NCI-H128 (cell line): ENCODE measurements around the gene TBX6.
A peak's percentile ranks its signal among the peaks of the same experiment; 100 is the strongest.
"Not testable (repeated sequence)": the region's sequence is repeated elsewhere in the genome, so short reads cannot be mapped to it uniquely, and the experiment has no call there.

Experiments used
- DNase-seq: peaks from one replicate; lab custom pipeline; 2025; ENCODE audit not compliant: unreplicated experiment; lab: John Stamatoyannopoulos, UW

TBX6 gene

GRCh38 chr16:30066761-30067583 lies 24.8 kb downstream of the TBX6 start:
- no peak for DNase-seq

- no peak for DNase-seq
Measured at GRCh38 chr16:30065943-30066760, 25.6 kb downstream of the TBX6 start.

GRCh38 chr16:30065102-30065942 lies 26.4 kb downstream of the TBX6 start, which contains the start of gene ALDOA:
Gene ALDOA, plus strand, starts transcription at chr16:30065760. Its CDS starts 1,138 bp downstream, at chr16:30066898.
- peak; percentile 87 for DNase-seq

DNA sequence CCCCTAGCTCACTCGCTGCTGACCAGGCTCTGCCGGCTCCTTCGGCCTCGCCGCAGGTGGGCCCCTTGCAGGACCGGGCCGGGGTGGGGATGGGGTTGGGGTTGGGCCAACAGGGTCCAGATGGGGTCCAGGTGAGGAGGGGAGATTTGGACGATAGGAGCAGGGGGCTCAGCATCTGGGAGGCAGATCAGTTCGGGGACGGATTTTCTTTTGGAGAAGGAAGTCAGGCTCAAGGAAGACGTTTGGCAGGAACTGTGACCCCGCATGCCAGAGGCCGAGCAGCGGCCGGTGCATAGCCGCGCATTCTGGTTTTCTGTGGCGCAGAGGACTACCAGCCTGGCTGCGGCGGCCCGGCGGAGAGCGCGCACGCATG lies 27.0 kb downstream of the TBX6 start:
- DNase-seq, result no peak

- DNase-seq, result no peak
Measured at GRCh38 chr16:30063893-30064728, 27.6 kb downstream of the TBX6 start.

DNA sequence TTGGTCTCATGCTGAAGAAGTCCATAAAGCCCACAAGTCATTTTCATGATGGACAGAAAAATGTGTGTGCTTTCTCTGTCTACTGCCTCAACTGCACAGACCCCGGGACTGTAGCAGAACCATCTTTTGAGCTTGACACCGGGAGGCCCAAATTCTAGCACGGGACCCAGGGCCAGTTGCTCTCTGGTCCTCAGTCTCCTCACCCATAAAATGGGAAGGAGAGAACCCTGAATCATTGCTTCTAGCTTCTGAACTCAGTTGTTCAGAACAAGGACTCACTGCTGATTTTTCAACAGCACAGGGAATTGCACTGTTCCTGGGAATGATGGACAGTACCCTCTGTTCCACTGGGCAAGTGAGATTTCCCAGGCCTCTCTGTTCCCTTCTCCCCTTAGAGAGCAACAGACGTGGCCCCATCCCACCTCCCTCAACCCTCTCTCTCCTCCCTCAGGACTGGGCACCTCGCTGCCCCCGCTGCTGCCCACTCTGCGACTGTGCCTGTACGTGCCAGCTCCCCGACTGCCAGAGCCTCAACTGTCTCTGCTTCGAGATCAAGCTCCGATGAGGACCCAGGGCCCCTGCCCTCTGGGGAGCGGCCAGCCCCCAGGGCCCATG lies 28.3 kb downstream of the TBX6 start:
- no peak for DNase-seq

DNA sequence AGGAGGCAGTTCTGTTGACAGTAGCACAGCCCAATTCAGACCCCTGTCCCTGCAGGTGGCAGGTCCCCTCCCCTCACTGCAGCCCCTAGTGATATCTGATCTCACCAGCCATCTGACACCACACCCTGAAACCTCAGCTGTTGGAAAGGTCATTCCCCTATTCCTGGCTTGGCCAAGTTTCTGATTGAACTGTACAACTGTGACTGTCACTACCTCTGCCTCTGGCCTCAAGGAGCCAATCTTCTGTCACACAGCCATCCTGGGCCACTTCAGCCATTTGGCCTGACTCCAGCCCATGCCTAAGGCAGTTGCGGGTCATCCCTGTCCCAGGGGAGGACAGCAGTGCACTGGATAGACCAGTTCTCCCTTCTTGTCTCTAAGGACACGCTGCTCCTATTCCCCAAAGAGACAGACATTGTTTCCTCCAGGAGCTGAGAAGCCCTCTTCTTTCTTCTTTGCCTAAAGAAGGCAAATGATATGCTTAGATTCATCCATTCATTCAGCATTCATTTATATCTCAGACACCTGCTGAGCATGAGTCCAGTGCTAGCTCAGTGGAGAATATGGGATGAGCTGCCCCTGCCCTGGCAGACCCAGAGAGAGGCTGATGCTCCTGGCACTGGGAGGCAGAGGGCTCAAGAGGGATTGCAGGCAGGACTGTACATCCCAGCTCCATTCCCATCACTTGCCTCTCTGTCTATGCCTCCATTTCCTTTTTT lies 30.7 kb downstream of the TBX6 start:
- no peak for DNase-seq

DNA sequence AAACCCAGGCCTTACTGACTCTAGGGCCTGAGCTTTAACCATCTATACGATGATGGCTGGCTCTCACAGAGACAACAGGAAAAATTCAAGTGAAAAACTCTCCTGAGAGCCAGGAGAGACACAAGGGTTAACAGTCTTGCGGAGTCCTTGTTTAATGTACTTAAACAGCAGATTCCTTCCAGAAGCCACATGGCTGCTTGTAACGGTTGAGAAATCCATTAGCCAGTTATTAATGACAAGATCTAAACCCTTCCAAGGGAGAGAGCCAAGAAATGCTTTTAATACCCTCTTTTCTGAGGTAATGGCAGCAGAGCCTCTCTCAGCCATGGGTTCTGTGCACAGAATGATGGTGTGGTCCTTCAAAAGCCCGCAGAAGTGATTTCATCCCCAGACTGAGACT lies 31.4 kb downstream of the TBX6 start:
- DNase-seq, result no peak

DNA sequence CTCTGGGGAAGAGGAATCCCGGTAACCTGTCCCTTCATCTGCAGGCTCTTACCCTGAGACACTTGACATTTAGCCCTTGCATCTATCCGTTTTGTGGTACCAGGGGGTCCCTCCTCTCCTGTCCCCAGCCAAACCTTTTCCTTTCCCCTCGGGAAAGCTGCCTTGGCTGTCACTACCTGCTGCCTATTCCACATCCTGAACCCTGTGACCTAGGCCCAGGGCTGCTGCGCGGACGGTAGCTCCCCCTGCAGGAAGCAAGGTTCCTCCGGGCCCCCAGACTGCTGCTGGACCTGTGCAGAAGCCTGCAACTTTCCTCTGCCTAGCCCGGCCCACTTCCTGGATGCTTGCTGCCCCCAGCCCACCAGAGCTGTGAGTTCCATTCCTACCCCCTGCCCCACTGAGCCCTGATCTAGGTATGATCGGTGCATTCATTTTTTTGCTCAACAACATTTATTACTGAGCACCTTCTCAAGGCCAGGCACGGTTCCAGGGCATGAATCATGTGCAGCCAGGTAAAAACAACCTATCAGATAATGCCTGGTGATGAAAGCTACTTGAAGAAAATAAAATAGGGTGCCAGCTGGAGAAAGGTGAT lies 36.7 kb downstream of the TBX6 start:
- no peak for DNase-seq

GRCh38 chr16:30054451-30054850 lies 37.3 kb downstream of the TBX6 start:
- no peak for DNase-seq

GRCh38 chr16:30053376-30054015 lies 38.2 kb downstream of the TBX6 start:
- DNase-seq, result no peak

- peak; percentile 67 for DNase-seq
Measured at GRCh38 chr16:30052671-30053372, 38.9 kb downstream of the TBX6 start.

DNA sequence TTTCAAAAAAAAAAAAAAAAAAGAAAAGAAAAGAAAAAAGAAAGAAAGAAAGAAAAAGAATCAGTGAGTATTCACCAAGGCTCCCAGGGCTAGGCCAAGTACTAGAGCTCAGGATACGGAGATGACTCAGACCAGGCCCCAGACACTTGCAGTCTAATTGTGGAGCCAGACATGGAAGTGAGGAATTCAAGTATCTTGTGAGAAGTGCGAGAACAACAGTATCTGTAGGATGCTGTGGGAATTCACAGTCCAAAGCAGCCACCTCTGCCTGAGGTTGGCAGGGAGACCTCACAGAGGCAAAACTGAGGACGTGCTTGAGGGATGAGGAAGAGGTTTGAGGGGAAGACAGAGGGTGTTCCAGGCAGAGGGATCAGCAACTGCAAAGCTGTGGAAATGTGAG lies 40.2 kb downstream of the TBX6 start:
- DNase-seq, result no peak

GRCh38 chr16:30049871-30050270 lies 41.9 kb downstream of the TBX6 start:
- no peak for DNase-seq

GRCh38 chr16:30046588-30046987 lies 45.1 kb downstream of the TBX6 start:
- DNase-seq, result no peak

DNA sequence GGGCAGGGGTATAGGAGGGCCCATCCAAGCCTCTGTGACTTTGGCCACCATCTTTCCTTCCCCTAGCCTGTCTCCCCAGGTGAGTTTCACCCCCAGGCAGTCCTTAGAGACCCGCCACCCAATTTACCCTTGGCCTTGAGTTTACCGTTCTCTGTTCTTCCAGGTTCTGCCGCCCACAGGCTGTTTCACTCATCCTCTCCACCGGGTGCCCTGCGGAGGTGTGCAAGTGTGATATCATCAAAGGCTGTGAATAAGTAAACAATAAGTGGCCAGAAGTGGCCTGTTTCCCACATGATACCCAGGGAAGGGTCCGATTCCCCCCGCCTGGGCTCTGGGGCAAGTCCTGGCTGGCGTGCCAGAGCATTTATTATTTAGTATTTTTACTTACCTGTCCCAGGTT lies 45.5 kb downstream of the TBX6 start:
- no peak for DNase-seq

GRCh38 chr16:30041841-30042240 lies 49.9 kb downstream of the TBX6 start:
- DNase-seq, result no peak

DNA sequence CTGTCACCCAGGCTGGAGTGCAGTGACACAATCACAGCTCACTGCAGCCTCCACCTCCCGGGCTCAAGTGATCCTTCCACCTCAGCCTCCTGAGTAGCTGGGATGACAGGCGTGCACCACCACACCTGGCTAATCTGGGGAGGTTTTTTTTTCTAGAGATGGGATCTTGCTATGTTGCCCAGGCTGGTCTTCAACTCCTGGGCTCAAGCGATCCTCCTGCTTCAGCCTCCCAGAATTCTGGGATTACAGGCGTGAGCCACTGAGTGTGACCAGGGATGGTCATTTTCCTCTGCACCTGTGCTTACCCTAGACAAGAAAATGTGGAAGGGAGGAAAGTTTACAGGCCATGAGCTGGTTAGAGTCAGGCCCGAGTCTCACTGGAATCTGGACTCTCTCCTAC lies 51.0 kb downstream of the TBX6 start:
- DNase-seq, result not testable (repeated sequence)
